NCI-H2107 treated with DMSO at 0.1 percent for 48 hours (cell line): ENCODE measurements around the gene TJP1.
"Not testable (repeated sequence)": the region's sequence is repeated elsewhere in the genome, so short reads cannot be mapped to it uniquely, and the experiment has no call there.

ENCODE experiments used
- DNase-seq: peaks from one replicate; lab custom pipeline; 2025; ENCODE audit not compliant: unreplicated experiment; lab: John Stamatoyannopoulos, UW

TJP1 gene

DNA sequence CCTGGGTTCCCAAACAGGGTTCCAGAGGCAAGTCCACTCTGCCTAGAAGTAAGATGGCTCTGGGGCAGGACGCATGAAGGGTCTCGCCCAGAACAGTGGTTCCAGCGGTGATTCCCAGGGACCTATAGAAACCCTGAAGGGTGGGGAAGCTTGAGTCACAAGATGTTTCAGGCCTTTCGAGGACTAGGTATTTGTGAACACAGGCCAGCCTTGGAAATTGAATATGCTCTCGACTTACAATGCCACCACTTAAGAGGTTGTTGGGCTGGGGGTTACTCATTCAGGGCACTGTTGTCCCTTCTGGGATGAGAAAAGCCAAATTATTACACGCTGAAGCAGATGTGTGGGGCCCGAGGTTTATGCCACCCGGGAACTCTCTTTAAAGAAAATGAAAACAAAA lies 152.0 kb downstream of the TJP1 start:
- no peak for DNase-seq

DNA sequence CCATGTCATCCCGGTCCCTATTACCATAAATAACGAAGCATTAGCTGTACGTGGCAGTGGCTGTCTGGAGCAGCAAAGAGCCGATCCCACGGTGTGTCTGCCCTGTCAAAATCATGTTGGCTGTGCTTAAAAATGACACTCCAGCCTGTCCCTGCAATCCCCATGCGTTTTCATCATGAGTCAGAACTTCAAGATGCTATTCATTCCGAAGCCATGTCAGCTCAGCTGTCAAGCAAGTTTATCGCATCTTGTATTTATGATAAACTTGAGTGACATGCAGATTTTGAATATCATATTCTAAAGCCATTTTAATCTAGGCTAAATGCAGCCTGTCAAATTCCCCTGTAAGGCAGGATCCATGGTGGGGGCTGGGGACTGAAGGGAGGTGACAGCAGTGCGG lies 152.4 kb downstream of the TJP1 start:
- no peak for DNase-seq

- DNase-seq, result peak; percentile 16
These were observed 154.1 kb downstream of the TJP1 start for GRCh38 chr15:29668120-29668602.

- DNase-seq, result no peak
These were observed 156.0 kb downstream of the TJP1 start for GRCh38 chr15:29666241-29666640.

DNA sequence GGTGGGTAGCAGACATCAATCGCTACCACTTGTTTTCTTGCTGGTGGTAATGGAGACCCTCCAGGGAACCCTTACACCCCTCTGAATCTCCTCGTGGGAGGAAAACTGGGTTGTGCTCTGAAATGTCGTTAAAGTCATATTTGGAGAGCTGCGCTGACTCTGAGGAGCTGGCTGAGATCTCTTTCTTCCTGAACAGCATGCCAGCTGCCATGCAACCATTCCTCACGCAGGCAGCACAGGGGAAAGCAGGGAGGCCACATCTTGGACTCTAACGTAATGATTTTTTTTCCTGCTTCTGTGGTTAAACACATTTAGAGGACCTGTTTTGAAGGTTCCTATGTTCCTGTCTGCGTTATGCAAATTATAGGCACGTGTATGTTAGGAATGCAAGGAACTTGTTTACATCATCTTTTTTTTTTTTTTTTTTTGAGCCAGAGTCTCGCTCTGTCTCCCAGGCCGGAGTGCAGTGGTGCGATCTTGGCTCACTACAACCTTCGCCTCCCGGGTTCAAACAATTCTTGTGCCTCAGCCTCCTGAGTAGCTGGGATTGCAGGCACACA lies 156.7 kb downstream of the TJP1 start:
- no peak for DNase-seq

DNA sequence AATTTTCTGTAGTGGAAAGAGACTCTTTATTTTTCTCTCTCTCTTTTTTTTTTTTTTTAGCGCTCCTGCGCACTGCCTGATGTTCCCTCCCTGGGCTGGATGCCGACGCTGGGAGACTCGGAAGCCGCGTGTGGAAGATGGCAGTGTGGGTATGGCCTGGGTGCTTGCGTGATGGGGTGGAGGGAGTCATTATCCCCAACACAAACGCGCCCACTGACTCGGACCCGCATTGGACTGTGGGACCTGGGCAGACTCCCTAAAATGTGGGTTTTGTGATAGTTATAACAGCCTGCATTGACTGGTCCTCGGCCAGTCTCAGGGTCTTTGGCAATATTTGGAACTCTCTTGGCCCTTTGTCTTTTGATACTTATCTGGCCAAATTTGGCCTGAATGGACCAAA lies 157.9 kb downstream of the TJP1 start:
- no peak for DNase-seq

DNA sequence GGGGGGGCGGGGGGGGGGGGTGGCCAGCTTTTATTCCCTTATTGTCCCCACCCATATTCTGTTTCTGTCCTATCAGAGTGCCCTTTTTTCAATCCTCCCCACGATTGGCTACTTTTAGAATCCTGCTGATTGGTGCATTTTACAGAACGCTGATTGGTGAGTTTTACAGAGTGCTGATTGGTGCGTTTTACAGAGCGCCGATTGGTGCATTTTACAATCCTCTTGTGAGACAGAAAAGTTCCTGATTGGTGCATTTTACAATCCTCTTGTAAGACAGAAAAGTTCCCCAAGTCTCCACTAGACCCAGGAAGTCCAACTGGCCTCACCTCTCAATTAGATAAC lies 164.8 kb downstream of the TJP1 start:
- not testable (repeated sequence) for DNase-seq

GRCh38 chr15:29656636-29657475 lies 165.4 kb downstream of the TJP1 start:
- DNase-seq, result no peak

GRCh38 chr15:29652595-29652994 lies 169.7 kb downstream of the TJP1 start:
- DNase-seq, result no peak

GRCh38 chr15:29651476-29652233 lies 170.6 kb downstream of the TJP1 start:
- no peak for DNase-seq
